GM19397 (cell line): ENCODE measurements around the gene EVI5.
A peak's percentile ranks its signal among the peaks of the same experiment; 100 is the strongest.

ENCODE experiments used
- ATAC-seq: cut with Tn5 transposase; IDR thresholded peaks from one replicate; pipeline ENCODE4 v1.9.1; 2021; ENCODE audit warnings: mild to moderate bottlenecking, moderate library complexity; ENCODE audit not compliant: unreplicated experiment

The EVI5 gene

DNA sequence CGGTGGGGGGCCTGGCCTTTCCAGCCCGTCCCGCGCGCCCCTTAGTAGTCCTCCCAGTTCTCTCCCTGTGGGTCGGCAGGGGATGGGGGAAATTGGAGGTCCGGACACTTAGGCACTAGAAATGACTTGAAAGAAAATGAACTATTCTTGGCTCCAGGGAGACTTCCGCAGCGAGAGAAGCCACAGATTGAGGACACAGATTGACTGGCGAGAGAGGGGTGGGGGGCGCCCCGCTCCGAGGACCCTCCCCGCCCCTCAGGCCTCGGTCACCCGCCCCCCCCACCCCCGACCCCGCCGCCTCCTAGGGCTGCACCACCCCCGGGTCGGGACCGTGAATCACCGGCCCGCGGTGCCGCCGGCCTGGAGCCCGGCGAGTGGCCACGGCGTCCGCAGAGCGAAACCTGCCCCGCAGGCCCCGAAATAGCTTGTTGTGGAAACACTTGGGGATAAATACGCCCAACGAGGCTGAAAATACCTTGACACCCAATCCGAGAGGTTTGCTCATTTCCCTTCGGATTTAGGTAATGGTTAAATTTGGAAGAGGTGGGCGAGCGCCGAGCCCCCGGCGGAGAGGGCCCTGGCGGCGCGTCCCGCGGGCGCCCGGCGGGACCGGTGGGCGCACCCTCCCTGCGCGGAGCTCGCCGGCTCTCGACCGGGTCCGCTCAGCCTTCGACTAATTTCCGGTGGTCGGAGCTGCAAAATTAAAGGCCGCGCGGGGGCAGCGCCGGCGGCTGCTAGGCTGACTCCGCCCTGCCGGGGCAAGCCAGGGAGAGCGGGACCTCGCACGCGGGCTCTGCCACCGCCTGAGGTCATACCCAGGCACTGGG lies 298.4 kb downstream of the EVI5 start, which contains the start of gene GFI1:
Gene GFI1 (minus strand): TSS at position 675 of the 827 bp plus-strand sequence. CDS start 3,438 bp downstream, outside the sequence.
- ATAC-seq: peak; percentile 21

DNA sequence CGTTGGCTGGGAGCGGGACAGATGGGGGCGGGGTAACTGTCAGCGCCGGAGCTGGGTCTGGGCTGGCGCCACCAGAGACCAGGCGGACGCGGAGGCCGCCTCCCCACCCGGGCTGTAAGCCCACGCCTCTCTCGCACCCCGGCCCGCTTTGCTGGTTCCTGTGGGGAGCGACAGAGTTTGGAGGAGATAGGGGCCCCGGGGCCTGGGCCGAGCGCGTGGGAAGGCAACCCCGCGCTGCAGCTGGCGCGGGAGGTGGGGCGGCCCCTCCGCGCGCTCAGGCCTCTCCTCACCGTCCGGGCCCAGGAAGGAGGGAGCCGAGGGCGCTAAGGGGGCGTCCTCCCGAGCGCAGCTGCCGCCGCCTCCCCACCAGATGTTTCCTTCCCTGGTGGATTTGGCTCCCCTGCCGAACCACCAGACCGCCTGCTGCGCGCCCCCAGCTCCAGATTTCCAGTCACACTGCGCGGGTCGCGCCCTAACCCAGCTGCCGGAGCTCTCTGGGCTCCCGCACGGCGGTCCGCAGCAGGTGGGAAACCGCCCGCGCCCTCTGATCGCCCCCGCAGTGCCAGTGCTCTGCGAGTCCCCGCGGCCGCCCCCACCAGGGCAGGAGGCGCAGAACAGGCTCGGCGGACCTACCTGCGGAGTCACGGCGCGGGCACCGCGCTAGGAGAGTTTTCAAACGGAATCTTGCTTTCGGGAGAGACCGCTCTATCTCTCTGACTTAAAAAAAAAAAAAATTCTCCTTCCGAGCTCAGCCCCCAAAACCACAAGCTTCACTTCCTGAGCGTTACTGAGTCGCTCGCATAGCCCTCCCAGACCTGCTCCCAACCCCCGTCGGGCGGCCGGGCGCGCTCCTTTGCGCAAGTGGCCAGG lies 299.3 kb downstream of the EVI5 start:
- ATAC-seq: peak; percentile 52

DNA sequence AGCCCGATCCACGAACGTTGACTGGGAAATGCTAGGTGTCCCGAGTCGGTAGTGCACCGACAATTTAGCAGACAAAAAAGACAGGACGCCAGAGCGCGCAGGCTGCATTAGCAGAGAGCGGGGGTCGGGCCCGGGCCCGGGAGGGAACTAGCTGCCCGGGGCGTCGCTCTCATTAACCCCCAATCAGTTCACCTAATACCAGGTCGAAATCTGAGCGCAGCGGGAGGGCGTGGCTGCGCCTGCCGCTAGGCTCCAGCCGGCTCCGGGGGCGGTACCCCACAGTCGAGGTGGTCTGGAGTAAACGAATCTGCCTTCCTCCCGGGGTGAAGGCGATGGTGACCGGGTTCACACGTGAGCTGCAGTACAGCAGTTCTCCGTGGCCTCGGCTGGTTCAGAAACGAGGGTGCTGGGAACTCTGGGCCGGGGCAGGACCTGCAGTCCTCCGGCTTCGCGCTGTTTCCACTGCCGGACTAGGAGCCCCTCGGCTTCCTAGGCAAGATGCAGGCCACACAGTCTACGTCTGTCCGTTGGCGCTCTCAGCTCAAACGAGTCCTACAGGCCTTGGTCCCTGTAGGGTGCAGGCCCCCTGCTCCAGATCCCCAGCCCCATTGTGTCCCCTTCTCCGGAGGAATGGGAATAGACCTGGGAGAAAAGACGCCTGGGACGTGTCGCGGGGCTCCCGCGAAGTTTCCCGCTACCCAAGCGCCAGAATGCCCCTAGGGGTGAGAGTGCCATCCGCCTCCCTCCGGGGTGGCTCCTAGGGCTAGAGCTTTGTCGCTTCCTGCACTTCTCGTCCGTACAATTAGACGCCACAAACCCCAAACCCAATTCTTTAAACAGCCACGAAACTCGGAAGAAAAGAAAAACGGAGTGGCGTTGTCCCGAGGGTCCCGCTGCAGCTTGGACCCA lies 300.2 kb downstream of the EVI5 start:
- peak; percentile 21 for ATAC-seq

DNA sequence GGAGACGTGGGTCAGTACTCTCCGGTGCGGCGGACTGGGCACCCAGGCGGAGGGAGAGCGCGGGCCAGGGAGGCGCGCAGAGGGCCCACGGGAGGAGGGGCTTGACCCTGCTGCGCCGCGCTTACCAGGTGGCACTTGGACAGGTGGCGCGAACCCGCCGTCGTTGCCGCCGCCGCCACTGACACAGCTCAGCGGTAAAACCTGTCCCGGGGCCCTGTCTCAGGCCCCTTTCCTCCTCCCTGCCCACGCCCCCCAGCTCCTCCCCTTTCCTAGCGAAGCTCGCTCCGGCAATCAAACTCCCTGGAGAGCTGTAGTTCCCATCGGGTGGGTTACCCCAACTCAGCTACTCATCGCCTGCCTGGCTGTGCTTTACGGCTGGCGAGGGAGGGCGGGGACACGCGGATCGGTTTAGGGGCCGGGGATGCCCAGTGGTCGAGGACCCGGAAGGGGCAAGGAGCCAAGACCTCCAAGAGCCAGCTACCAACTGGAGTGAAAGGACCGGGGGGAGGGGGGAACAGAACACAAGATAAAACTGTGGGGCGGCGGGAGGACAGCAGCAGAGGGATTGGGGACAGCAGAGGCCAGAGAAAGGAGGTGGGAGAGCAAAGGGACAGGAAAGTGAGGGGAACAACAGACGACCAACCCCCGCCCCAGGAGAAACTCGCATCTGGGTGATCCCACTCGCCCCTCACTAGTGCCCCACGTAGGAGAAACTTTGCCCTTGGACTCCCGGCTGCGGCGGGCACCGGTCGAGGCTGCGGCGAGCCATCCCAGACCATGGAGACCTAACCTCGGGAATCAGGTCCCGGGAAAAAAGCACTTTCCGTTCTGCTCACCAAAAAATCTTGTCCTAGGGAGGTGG lies 301.1 kb downstream of the EVI5 start:
- ATAC-seq: no peak

DNA sequence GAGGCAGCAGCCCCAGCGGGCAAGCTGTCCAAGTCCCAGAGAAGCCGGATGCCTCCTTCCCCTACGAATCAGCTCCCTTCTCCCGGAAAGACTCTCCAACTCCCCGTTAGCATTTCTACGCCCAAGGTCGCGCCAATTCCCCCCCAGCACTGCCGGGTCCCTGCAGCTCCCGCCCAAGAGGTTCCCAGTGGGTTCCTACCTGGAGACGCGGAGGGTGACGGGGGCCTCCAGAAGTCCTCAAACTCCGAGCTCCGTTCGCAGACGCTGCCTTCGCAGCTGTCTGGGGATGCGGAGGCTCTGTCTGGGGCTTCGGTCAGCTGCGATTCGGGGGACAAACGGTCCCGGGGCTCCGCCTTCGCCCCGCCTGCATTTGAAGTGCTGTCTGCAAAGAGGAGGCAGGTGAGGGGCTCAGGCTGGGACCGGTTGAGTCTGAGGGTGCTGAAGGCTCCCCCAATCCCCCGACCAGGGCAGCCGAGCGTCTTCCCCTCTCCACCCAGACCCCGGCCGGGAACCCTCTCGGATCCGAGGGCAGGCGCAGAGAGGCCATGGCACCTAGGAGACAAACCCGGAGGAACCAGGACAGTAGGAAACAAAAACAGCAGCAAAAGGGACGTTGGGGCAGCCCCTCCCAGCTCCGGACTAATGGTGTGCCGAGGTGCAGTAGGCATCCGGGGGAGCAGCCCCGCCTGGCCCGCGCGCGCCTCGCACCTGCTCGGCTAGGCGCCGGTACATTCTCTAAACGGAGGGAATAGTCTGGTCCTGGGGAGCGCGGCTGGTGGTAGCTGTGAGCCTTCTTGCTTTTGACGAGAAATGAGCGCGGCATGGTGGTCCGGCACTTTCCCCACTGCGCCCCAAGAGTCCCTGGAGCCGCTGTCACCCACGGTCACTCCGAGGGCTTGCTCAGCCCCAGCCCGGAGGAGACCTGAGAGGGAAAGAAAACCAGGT lies 302.0 kb downstream of the EVI5 start:
- no peak for ATAC-seq

DNA sequence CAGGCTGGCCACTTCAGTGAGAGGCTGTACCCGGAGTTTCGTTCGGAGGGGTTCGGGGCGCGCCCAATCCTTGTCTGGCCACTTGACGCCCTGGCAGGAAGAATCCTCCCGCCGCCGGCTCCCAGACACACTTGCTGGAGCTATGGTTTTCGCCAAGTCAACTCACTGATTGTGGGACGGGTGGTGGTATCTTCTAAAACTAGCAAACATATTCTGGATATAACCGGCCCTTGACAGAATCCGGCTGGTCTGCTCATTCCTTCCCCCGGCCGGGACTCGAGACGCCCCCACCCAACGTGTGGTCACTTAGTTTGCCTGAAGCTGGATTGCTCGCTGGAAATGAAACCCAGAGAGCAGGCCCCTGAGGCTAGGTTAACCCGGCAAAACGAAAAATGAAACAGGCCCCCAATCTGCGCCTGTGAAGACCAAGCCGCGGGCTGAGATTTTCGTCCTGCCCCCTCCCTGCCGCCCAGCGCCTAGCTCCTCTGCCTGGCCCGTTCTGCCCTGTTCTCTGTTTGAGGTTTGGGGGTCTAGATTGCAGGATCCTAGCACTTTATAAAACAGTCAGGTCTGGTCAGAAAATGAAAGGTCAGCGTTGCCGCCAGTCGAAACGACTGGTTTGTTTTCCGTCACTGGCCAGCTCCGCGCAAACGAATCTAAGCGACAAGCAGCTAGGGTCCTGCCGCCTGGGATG lies 302.8 kb downstream of the EVI5 start:
- ATAC-seq: no peak

DNA sequence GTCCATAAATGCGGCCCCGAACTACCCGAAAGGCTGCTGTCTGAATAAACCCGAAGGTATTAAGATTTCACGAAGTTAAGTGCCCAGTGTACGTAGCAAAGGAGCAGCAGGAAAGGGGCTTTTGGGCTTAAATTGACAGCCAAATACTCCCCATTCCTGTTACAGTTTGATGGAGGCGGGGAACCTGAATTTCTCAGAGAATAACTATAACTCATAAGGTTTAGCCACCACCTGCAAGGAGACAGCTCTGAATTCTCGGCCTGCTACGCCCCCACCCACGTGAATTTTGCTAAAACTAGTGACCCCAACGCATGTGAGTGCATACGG lies 303.3 kb downstream of the EVI5 start:
- ATAC-seq: no peak

DNA sequence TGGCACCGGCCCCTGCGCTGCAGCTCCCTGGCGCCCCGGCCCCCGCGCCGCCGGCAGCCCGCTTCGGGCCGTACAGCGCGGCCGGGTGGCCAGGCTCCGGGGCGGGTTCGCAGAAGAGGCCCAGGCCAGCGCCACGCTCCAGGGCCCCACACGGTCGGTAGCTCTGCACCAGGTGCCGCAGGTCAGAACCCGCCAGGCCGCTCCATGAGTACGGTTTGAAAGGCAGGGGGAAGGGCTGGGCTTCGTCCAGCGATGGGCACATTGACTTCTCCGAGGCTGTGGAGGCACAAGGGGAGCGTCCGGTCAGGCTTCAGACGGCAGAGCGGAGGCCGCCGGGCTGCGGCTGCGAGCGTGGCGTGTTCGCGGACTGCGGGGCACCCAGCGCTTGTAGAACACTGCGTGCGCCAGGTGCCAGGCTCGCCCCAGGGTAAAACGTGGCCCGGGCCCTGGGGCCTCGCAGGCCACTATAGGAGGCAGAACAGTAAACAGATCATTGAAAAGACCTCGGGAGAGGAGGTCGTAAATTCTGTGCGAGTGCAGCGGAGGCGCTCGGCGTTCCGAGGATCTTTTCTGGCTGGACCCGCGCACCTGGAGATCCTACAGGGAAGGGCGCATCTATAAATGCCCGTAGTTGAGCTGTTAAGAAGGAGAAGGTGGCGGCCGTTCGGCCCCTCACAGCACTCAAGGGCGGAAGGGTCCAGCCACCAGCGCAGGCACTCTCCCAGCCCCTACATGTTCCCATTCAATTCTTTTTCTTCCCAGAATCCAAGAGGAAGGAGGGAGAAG lies 303.9 kb downstream of the EVI5 start:
- no peak for ATAC-seq

DNA sequence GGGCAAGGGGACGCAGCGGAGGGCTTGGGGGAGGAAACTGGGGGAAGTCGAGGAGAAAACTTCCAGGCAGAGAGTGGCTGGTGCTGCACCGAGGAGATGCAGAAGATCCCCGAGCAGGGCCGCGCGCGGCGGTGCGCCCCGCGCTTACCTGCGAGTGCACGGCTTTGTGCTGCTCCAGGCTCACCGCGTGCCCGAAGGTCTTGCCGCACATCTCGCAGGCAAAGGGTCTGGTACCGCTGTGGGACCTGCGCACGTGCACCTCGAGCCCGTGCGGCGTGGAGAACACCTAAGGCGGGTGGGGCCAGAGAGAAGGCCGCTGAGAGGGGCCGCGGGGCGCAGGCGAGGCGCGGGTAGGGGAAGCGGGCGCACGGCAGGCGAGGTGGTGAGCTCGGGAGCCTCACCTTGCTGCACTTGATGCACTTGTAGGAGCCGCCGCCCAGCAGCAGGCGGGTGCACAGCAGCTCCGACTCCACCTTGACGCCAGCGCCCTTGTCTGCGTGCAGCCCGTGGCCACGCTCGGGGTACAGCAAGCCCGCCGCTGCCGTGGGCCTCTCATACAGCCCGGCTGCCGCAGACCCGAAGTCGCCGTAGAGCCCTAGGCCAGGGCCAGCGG lies 304.6 kb downstream of the EVI5 start:
- ATAC-seq: no peak

DNA sequence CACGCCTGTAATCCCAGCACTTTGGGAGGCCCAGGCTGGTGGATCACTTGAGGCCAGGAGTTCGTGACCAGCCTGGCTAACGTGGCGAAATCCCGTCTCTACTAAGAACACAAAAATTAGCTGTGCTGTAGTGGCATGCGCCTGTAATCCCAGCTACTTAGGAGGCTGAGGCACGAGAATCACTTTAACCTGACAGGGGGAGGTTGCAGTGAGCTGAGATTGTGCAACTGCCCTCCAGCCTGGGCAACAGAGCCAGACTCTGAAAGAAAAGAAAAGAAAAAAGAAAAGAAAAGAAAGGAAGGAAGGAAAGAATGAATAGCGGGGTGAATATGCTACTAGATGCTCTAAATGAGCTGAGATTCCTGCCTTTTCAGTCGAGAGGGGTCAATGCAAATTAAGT lies 305.3 kb downstream of the EVI5 start:
- ATAC-seq: no peak

DNA sequence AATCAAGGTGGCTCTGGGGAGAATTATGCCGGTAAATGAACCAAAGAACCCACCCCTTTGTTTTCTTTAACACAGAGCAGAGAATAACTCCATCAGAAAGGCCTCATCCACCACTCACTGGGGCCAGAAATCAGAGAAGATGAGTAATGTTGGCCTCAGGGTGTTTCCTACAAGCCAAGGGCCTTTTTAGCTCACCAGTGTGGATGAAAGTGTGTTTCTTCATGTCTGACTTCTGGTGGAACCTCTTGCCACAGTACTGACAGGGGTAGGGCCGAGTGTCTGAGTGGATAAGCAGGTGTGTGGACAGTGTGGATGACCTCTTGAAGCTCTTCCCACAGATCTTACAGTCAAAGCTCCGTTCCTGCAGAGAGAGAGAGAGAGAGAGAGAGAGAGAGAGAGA lies 306.5 kb downstream of the EVI5 start:
- no peak for ATAC-seq

DNA sequence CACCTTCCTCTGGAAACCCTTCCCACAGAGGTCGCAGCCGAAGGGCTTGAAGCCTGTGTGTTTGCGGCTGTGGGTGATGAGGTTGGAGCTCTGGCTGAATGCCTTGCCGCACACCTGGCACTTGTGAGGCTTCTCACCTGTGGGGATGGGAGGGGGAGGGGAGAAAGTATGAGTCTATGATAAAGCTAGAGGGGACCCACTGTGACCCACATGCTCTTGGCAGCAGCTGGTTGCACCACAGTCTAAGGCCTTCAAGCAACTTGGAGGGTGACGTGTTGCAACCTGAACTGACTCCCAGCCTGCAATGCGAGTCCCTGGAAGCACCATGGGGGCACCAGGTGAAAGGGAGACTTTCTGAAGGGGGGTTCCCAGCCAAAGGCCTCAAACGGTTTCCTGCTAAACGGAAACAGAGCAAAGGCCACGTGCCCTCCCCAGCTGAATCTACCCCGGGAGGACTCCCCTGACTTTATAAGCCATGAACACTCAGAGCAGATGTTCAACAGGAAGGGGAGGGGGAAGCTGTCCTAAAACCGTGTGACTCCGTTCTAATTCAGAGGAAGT lies 308.8 kb downstream of the EVI5 start:
- ATAC-seq: peak; percentile 44

DNA sequence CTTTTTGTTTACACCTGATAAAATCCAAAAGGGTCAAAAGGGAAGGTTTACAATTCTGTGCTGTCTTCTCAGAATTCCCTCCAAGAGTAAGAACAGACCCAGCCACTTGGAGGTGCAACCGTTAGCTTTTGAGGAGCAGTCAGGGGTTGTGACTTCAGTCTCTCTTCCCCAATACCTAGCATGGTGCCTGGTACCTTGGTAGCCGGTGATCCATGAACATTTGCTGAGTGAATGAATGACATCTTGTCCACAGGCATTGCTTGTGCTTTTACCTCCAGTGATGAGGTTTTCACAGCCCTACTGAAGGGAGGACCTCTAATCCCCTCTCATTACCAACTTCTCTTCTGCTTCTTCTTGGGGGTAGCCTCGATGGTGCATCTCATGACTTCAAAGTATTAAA lies 309.9 kb downstream of the EVI5 start:
- no peak for ATAC-seq

DNA sequence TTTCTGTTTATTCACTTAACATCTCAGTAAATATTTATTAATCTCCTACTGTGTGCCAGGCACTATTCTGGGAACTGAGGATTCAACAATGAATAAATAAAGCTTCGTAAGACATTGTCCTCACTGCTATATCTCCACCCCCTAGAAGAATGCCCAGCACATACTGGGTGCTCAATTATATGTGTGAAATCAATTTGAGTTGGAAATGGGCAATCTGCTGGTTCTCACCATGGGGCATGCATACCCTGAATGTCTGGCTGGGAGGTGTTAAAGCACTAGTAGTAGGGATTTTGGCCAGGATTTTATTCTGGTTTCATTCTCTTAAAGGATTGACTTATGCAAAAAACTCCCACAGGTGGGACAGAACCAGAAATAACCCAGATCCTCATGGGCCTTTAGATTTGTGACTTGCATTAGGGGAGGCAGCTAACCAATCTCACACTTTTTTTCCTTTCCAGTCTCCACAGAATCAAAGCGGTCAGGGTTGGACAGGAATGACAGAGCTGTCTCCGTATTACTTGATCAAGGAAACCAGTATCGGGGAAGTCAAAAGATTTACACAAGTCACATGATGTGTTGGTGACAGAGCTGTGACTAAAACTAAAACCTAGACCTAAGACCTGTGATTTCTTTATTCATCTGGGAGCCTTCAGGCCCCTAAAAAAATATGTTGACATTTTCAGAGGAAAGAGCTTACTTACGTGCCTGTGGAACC lies 311.0 kb downstream of the EVI5 start:
- peak; percentile 42 for ATAC-seq

DNA sequence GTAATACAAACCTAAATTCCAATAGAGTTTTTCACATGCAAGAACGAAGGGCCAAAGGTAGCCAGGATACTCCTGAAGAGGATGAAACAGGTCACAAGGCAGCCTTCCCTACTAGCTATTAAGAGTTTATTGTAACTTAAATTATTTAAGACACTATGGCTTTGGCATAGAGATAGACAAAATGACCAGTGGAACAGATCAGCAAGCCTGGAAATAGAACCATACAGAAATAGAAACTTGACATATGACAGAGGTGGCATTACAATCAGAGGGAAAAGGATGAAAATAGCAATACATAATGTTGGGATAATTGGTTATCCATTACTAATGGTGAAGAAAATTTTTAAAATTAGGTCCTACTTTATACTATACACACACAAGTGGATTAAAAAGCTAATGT lies 314.7 kb downstream of the EVI5 start:
- no peak for ATAC-seq

DNA sequence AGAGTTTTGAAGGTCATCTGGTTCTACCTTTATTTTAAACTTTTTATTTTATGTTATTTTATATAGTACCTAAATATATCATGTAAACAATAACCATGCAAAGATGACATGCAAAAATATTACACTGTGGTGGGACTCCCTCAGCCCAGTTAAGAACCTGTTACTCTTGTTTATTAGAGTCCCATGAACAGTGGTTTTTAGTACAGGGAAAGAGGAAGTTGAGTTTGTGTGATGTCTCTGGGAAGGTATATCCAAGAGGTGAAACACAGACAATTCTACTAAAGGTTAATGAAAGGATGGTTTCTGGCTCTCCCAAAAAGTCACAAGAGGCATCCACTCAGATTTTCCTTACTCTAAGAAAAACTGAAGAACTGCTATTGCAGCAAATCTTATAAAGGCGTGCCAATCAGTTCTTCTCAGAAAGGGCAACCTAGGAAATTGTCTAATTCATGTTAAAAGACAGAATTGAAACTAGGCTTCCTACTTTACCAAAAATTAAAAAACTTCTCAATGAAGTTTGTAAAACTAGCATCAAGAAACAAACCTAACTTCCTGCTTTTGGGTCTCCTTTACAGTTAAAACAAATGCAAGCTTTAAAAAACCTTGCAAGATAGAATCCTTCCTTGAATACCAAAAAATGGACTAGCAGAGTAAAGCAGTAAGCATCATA lies 318.1 kb downstream of the EVI5 start:
- no peak for ATAC-seq
